ENCODE data around the gene HNF4A.

DNA sequence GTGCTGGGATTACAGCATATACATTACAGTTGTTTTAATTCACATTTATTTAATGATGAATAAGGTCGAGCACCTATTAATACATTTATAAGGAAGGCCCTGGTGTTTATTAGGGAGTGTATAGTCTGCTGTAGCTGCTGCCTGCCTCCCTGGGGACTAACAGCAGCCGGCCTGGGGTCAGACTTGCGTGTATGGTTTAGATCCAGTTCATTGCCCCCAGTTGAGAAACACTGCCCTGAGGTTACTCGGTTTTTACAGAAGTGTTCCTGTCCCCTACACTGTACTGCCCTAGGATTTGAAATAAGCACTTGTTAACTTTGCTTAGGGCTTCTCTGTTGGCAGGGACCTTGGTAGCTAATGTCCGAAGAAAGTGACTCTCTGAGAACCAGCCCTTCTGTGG is 124.1 kb downstream of the HNF4A start:
- TF ChIP-seq, protein P1, sequence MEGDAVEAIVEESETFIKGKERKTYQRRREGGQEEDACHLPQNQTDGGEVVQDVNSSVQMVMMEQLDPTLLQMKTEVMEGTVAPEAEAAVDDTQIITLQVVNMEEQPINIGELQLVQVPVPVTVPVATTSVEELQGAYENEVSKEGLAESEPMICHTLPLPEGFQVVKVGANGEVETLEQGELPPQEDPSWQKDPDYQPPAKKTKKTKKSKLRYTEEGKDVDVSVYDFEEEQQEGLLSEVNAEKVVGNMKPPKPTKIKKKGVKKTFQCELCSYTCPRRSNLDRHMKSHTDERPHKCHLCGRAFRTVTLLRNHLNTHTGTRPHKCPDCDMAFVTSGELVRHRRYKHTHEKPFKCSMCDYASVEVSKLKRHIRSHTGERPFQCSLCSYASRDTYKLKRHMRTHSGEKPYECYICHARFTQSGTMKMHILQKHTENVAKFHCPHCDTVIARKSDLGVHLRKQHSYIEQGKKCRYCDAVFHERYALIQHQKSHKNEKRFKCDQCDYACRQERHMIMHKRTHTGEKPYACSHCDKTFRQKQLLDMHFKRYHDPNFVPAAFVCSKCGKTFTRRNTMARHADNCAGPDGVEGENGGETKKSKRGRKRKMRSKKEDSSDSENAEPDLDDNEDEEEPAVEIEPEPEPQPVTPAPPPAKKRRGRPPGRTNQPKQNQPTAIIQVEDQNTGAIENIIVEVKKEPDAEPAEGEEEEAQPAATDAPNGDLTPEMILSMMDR (IDR thresholded peaks at IDR 0.05): no peak
- TF ChIP-seq POLR2A (IDR thresholded peaks at IDR 0.05): no peak

Data from uterus (tissue), 2 donors.